K562 (cell line): ENCODE measurements around the gene HDAC10. TPM values are rescaled to one million over a fixed set of nuclear protein-coding genes. Genes with fewer than 3 reads are reported as not detected.

ENCODE experiments used
- ETV6 ChIP-seq, 3 experiments: fragments of 150-350 bp in 1 of 3; sonication (generic) in 1 of 3; formaldehyde crosslinking in 1 of 3; IDR thresholded peaks; 2 replicates each; pipeline versions ENCODE4 v1.6.1 to v1.8.0; 2014 to 2022; ENCODE audit warnings: borderline replicate concordance in 2 of 3, low read depth in 2 of 3, antibody characterized with exemption in 1 of 3, low read length in 1 of 3, mild to moderate bottlenecking in 1 of 3, missing genetic modification reagents in 1 of 3
- JUND ChIP-seq, 2 experiments: IDR thresholded peaks; 2 replicates in 1 of 2; 3 replicates in 1 of 2; pipeline ENCODE4 v1.6.1; 2011; ENCODE audit warnings: borderline replicate concordance in 2 of 2, low read depth in 2 of 2, low read length in 2 of 2, improper control_type of control experiment in 1 of 2, missing biosample characterization in 1 of 2, missing genetic modification characterization in 1 of 2, missing genetic modification reagents in 1 of 2
- NCOA6 ChIP-seq: fragments of 450-650 bp; IDR thresholded peaks from 2 replicates; pipeline ENCODE4 v1.6.1; 2017; ENCODE audit warnings: mild to moderate bottlenecking
- RAD51 ChIP-seq: fragments of 450-650 bp; IDR thresholded peaks from 2 replicates; pipeline ENCODE4 v1.7.1; 2016; ENCODE audit warnings: low read depth, mild to moderate bottlenecking, borderline replicate concordance
- SETDB1 ChIP-seq: IDR thresholded peaks from one replicate; pipeline ENCODE4 v1.6.1; 2012; ENCODE audit warnings: low read length, control low read depth, inconsistent platforms
- SP1 ChIP-seq: sonication (generic); formaldehyde crosslinking; IDR thresholded peaks from 2 replicates; pipeline ENCODE4 v1.8.1; 2022; ENCODE audit warnings: mild to moderate bottlenecking, missing genetic modification reagents
- SREBF1 ChIP-seq: fragments of 150-350 bp; IDR thresholded peaks from 2 replicates; pipeline ENCODE4 v1.6.1; 2014; ENCODE audit warnings: antibody characterized with exemption, low read depth, low read length, borderline replicate concordance
- TARDBP ChIP-seq: fragments of 450-650 bp; IDR thresholded peaks from 2 replicates; pipeline ENCODE4 v1.6.1; 2016
- ZBTB8A ChIP-seq: fragments of 450-650 bp; IDR thresholded peaks from 2 replicates; pipeline ENCODE4 v1.6.1; 2018; ENCODE audit warnings: mild to moderate bottlenecking, moderate library complexity; ENCODE audit not compliant: partially characterized antibody
- ZKSCAN1 ChIP-seq: fragments of 150-350 bp; IDR thresholded peaks from 2 replicates; pipeline ENCODE4 v1.6.1; 2016; ENCODE audit warnings: low read depth, low read length
- ZNF174 ChIP-seq: fragments of 250-450 bp; sonication (Bioruptor Pico); IDR thresholded peaks from 2 replicates; pipeline ENCODE4 v1.4.0; 2020; ENCODE audit warnings: mild to moderate bottlenecking
- ZNF184 ChIP-seq: sonication (generic); formaldehyde crosslinking; IDR thresholded peaks from 2 replicates; pipeline ENCODE4 v1.5.0; 2020; ENCODE audit warnings: missing genetic modification reagents
- ZNF668 ChIP-seq: fragments of 250-450 bp; sonication (Bioruptor Pico); IDR thresholded peaks from 2 replicates; pipeline ENCODE4 v1.8.0; 2022; ENCODE audit warnings: mild to moderate bottlenecking, inconsistent platforms
- polyA plus RNA-seq, 8 experiments: library from polyadenylated mRNA; depleted of rRNA in 4 of 8; stranded (reverse) in 5 of 8; unstranded in 3 of 8; fragments of >200 nt; fragmentation: Nextera tagmentation in 2 of 8; fragmentation: Illumina TruSeq in 1 of 8; extraction: Ambion mirVana in 2 of 8; extraction: Trizol in 1 of 8; gene quantifications; 2 replicates each; pipeline versions ENCODE4 v1.2.1 to v1.2.3, GENCODE V29; 2011 to 2014; ENCODE audit warnings: inconsistent platforms in 1 of 8, missing spikeins in 1 of 8
- total RNA-seq, 7 experiments: library from RNA; depleted of rRNA in 6 of 7; stranded (reverse); fragments of >200 nt in 6 of 7; fragmentation: Illumina TruSeq in 2 of 7; extraction: Trizol in 2 of 7; gene quantifications; 2 replicates each; pipeline versions ENCODE4 v1.2.1 to v1.2.3, GENCODE V29; 2011 to 2021; ENCODE audit warnings: low replicate concordance in 1 of 7
- TF ChIP-seq, protein P1 (sequence below): fragments of 250-450 bp; sonication (Bioruptor Pico); IDR thresholded peaks from 2 replicates; pipeline ENCODE4 v1.8.0; 2022; ENCODE audit warnings: inconsistent platforms
- TF ChIP-seq, protein P2 (sequence below): fragments of 250-450 bp; sonication (Bioruptor Pico); IDR thresholded peaks from 2 replicates; pipeline ENCODE4 v1.5.0; 2020; ENCODE audit warnings: mild to moderate bottlenecking, borderline replicate concordance
- TF ChIP-seq, protein P3 (sequence below): fragments of 250-450 bp; sonication (Bioruptor Pico); IDR thresholded peaks from 2 replicates; pipeline ENCODE4 v1.5.0; 2021; ENCODE audit warnings: mild to moderate bottlenecking, moderate library complexity
- TF ChIP-seq, protein P4 (sequence below): fragments of 450-650 bp; IDR thresholded peaks from 2 replicates; pipeline ENCODE4 v1.6.1; 2014; ENCODE audit warnings: low read depth, mild to moderate bottlenecking, moderate library complexity, borderline replicate concordance

HDAC10 gene
- total and polyA plus RNA-seq, 9 of the 15 experiments (the other 6 are each of a cell fraction or from before 2014, with no cell fraction given): 0.10 to 44.2 (median 6.5) TPM

DNA sequence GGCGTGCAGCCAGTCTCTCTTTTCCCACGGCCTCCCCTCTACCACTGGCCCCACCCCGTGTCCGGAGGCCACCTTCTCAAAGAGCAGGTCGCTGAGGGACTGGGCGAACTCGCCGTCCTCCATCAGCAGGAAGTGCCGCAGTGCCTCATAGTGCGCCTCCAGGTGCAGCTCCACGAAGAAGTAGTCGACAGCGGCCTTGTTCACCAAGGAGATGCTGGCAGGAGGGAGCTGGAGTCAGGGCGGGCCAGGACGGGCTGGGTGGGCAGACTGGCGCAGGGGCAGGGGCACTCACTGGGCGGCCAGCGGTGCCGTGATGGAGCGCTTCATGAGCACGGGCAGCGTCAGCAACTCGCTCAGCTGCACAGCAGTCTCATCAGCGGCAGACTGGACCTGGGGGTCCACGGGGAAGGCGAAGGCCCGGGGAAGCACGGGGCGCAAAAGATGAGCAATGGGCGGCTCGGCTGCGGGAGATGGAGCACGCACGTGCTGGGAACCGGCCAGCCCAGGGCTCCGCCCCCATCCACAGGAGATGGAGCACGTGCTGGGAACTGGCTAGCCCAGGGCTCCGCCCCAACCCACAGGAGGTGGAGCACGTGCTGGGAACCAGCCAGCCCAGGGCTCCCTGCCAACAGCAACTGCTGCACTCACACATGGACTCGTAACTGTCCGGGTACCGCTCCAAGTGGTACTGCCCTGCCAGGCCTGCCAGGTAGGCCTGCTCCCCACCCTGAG, 31.9 kb downstream of the HDAC10 start (continued):
- TF ChIP-seq, protein P1, sequence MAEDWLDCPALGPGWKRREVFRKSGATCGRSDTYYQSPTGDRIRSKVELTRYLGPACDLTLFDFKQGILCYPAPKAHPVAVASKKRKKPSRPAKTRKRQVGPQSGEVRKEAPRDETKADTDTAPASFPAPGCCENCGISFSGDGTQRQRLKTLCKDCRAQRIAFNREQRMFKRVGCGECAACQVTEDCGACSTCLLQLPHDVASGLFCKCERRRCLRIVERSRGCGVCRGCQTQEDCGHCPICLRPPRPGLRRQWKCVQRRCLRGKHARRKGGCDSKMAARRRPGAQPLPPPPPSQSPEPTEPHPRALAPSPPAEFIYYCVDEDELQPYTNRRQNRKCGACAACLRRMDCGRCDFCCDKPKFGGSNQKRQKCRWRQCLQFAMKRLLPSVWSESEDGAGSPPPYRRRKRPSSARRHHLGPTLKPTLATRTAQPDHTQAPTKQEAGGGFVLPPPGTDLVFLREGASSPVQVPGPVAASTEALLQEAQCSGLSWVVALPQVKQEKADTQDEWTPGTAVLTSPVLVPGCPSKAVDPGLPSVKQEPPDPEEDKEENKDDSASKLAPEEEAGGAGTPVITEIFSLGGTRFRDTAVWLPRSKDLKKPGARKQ (CRISPR knock-in tag): no peak
- TF ChIP-seq NCOA6 (no peak), SP1 (CRISPR knock-in tag) (no peak), ZNF184 (no peak), SREBF1 (no peak), ZKSCAN1 (no peak), SETDB1 (no peak), ZNF174 (CRISPR knock-in tag) (no peak), ZBTB8A (no peak), JUND (IDR thresholded peaks at IDR 0.05; ENCODE audit: borderline replicate concordance, low read depth, low read length) (no peak), JUND (tag; IDR thresholded peaks at IDR 0.05; ENCODE audit: borderline replicate concordance, low read depth, low read length) (no peak), TARDBP (no peak), RAD51 (peak; percentile 41; the same call in 1 of the 2 replicates), ETV6 (IDR thresholded peaks at IDR 0.05; ENCODE audit: borderline replicate concordance in 1 of 2, low read depth in 2 of 2, low read length in 1 of 2) (no peak), ETV6 (CRISPR knock-in tag; IDR thresholded peaks at IDR 0.05; ENCODE audit: borderline replicate concordance) (no peak), ZNF668 (CRISPR knock-in tag) (no peak)
- TF ChIP-seq, protein P2, sequence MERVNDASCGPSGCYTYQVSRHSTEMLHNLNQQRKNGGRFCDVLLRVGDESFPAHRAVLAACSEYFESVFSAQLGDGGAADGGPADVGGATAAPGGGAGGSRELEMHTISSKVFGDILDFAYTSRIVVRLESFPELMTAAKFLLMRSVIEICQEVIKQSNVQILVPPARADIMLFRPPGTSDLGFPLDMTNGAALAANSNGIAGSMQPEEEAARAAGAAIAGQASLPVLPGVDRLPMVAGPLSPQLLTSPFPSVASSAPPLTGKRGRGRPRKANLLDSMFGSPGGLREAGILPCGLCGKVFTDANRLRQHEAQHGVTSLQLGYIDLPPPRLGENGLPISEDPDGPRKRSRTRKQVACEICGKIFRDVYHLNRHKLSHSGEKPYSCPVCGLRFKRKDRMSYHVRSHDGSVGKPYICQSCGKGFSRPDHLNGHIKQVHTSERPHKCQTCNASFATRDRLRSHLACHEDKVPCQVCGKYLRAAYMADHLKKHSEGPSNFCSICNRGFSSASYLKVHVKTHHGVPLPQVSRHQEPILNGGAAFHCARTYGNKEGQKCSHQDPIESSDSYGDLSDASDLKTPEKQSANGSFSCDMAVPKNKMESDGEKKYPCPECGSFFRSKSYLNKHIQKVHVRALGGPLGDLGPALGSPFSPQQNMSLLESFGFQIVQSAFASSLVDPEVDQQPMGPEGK: no peak
- TF ChIP-seq, protein P3, sequence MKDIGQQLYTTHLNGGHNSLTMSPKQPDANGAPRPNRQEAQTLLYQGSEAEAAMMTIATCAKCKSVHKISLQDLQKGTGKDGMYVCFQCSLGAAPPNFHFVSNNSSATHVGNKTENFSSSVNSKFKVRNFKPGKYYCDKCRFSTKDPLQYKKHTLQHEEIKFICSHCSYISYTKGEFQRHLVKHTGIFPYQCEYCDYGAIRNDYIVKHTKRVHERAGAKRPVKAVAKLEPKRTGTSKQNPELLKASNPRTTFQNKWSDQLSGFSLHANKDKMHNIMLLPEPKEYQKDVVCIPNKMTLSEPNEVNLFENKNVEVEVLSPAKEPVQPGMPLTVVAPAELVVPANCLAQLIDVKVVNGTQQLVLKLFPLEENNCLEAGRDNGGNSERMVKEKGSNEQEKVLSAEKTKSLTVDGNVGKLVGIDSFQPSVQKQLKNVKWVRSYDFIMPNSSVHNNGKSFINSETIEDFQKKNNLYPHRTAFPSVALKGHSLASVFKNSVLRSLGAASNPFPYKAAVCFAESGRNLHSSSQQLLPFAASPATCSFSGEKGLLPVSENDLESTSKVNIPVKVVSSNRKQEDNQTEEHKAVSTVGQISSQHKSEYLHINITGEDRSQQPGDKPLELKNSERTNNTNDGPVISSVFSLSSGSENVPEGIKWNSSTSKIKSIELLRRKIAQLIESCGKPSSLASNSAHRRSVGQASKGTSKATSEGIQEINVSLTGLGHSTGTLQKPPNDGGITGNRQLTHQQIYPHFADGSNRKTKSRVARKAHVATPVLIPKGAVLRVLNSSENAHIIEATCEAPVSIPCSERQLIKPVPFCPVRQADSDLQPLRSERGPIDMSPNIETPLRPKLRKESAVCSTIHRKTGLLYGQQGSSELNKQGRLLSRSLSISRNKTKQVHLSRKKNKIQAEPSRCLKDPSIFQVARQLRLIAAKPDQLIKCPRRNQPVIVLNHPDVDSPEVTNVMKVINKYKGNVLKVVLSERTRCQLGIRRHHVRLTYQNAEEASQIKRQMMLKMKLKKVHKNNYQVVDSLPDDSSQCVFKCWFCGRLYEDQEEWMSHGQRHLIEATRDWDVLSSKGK: no peak
- TF ChIP-seq, protein P4, sequence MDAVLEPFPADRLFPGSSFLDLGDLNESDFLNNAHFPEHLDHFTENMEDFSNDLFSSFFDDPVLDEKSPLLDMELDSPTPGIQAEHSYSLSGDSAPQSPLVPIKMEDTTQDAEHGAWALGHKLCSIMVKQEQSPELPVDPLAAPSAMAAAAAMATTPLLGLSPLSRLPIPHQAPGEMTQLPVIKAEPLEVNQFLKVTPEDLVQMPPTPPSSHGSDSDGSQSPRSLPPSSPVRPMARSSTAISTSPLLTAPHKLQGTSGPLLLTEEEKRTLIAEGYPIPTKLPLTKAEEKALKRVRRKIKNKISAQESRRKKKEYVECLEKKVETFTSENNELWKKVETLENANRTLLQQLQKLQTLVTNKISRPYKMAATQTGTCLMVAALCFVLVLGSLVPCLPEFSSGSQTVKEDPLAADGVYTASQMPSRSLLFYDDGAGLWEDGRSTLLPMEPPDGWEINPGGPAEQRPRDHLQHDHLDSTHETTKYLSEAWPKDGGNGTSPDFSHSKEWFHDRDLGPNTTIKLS: no peak
